ENCODE results near the gene CWC27.

Gene CWC27

DNA sequence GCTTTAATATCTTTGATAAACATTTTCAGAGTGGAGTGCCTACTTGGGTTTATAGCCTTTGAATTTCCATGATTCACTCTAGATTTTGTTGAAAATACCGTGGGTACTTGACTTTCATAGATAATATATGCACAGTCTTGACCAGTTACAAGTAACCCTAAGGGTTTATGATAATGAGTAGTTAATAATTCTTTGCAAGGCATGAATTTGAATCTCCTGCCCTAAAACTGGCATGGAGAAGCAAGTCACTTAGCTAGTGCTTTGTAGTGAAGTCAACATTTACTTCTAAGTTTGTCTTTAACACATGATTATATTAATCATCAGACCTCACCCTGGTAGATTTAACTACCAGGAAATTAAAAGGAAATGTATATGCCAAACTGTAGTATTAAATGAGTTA lies 115.8 kb downstream of the CWC27 start:
- H3K27me3 ChIP-seq (ENCODE audit: insufficient read depth, low read length) = no peaks in the 10 kb centered on the region
- H3F3A ChIP-seq (ENCODE audit: insufficient read depth, low read length) = no peaks in the 10 kb centered on the region
- H2AFZ ChIP-seq (ENCODE audit: low read length) = no peak overlapping the region
- no peak for TF ChIP-seq EZH2 (IDR thresholded peaks at IDR 0.05; ENCODE audit: borderline replicate concordance, low read length)
- TF ChIP-seq, protein P1, sequence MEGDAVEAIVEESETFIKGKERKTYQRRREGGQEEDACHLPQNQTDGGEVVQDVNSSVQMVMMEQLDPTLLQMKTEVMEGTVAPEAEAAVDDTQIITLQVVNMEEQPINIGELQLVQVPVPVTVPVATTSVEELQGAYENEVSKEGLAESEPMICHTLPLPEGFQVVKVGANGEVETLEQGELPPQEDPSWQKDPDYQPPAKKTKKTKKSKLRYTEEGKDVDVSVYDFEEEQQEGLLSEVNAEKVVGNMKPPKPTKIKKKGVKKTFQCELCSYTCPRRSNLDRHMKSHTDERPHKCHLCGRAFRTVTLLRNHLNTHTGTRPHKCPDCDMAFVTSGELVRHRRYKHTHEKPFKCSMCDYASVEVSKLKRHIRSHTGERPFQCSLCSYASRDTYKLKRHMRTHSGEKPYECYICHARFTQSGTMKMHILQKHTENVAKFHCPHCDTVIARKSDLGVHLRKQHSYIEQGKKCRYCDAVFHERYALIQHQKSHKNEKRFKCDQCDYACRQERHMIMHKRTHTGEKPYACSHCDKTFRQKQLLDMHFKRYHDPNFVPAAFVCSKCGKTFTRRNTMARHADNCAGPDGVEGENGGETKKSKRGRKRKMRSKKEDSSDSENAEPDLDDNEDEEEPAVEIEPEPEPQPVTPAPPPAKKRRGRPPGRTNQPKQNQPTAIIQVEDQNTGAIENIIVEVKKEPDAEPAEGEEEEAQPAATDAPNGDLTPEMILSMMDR (IDR thresholded peaks at IDR 0.05; ENCODE audit: low read length) = no peak
- H4K20me1 ChIP-seq (ENCODE audit: insufficient read depth, low read length) = no peaks in the 10 kb centered on the region
- H3K9ac ChIP-seq (ENCODE audit: low read length) = no peak overlapping the region
- no peaks in the 10 kb centered on the region for H3K4me1 ChIP-seq (ENCODE audit: insufficient read depth, low read length, severe bottlenecking)
- no peaks in the 10 kb centered on the region; the same call in 1 of the 2 replicates for H3K9me2 ChIP-seq (ENCODE audit: low read depth, low read length)
- no peak overlapping the region for H3K27ac ChIP-seq (ENCODE audit: low read depth, low read length, poor library complexity, severe bottlenecking)
- H3K4me2 ChIP-seq (ENCODE audit: low read length) = no peak overlapping the region
- no peaks in the 10 kb centered on the region for H3K36me3 ChIP-seq (ENCODE audit: insufficient read depth, low read length)
- no peak overlapping the region for H3K4me3 ChIP-seq (ENCODE audit: low read depth, low read length, poor library complexity, severe bottlenecking)
- H3K9me3 ChIP-seq (ENCODE audit: low read length) = no peaks in the 10 kb centered on the region
- H3K79me2 ChIP-seq (ENCODE audit: insufficient read depth, low read length) = no peaks in the 10 kb centered on the region

DNA sequence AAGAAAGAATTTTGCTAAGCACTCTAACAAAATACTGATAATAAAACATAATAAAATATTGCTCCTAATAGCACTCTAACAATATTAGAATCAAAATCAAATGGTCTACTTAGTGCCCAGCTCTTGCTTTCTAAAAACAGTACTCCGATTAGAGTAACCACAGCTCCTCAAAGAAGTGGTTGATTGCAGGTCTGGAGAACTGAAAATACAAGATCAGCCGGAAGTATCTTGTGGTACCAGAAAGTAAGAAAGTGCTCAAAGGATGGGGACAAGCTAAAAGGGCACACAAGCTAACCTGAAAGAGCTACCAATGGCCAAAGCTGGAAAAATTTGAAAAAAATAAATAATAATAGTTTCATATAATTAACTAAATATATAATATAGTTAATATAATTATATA lies 119.2 kb downstream of the CWC27 start:
- Histone ChIP-seq H3F3A (ENCODE audit: insufficient read depth, low read length) (no peaks in the 10 kb centered on the region), H3K9me3 (ENCODE audit: low read length) (no peaks in the 10 kb centered on the region), H3K36me3 (ENCODE audit: insufficient read depth, low read length) (no peaks in the 10 kb centered on the region), H2AFZ (ENCODE audit: low read length) (no peak overlapping the region), H3K79me2 (ENCODE audit: insufficient read depth, low read length) (no peaks in the 10 kb centered on the region), H3K4me3 (ENCODE audit: low read depth, low read length, poor library complexity, severe bottlenecking) (no peak overlapping the region), H3K4me2 (ENCODE audit: low read length) (no peak overlapping the region), H3K27ac (ENCODE audit: low read depth, low read length, poor library complexity, severe bottlenecking) (no peak overlapping the region), H3K9me2 (ENCODE audit: low read depth, low read length) (no peaks in the 10 kb centered on the region; the same call in 1 of the 2 replicates), H3K27me3 (ENCODE audit: insufficient read depth, low read length) (no peaks in the 10 kb centered on the region), H3K9ac (ENCODE audit: low read length) (no peak overlapping the region), H3K4me1 (ENCODE audit: insufficient read depth, low read length, severe bottlenecking) (no peaks in the 10 kb centered on the region), H4K20me1 (ENCODE audit: insufficient read depth, low read length) (no peaks in the 10 kb centered on the region)
- TF ChIP-seq, protein P1 (IDR thresholded peaks at IDR 0.05; ENCODE audit: low read length) = no peak
- TF ChIP-seq EZH2 (IDR thresholded peaks at IDR 0.05; ENCODE audit: borderline replicate concordance, low read length) = no peak

DNA sequence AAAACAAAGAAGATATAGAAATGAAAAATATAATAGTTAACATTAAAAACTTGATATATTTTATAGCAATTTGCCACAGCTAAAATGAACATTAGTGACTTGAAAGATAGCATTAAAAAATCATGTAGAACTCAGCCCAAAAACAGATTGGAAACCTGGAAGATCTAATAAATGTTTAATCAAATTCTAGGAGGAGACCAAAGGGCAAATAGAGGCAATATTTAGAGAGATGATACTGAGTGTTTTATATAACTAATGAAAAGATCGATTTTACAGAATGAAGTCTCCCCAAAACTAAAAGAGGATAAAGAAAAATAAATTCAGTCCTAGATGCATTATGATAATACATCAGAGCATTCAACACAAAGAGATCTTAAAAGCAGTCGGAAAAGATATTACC lies 127.0 kb downstream of the CWC27 start:
- Histone ChIP-seq H2AFZ (ENCODE audit: low read length) (no peak overlapping the region), H3K27me3 (ENCODE audit: insufficient read depth, low read length) (no peaks in the 10 kb centered on the region), H3F3A (ENCODE audit: insufficient read depth, low read length) (no peaks in the 10 kb centered on the region), H3K27ac (ENCODE audit: low read depth, low read length, poor library complexity, severe bottlenecking) (no peak overlapping the region), H3K4me3 (ENCODE audit: low read depth, low read length, poor library complexity, severe bottlenecking) (no peak overlapping the region), H3K79me2 (ENCODE audit: insufficient read depth, low read length) (no peaks in the 10 kb centered on the region), H3K9me2 (ENCODE audit: low read depth, low read length) (no peaks in the 10 kb centered on the region), H3K9me3 (ENCODE audit: low read length) (peaks cover 3% of the 10 kb centered on the region; the same call in 1 of the 2 replicates), H4K20me1 (ENCODE audit: insufficient read depth, low read length) (no peaks in the 10 kb centered on the region), H3K9ac (ENCODE audit: low read length) (no peak overlapping the region), H3K4me1 (ENCODE audit: insufficient read depth, low read length, severe bottlenecking) (no peaks in the 10 kb centered on the region), H3K36me3 (ENCODE audit: insufficient read depth, low read length) (no peaks in the 10 kb centered on the region), H3K4me2 (ENCODE audit: low read length) (no peak overlapping the region)
- no peak for TF ChIP-seq EZH2 (IDR thresholded peaks at IDR 0.05; ENCODE audit: borderline replicate concordance, low read length)
- TF ChIP-seq, protein P1 (IDR thresholded peaks at IDR 0.05; ENCODE audit: low read length) = no peak
